IPS DF 6.9 (cell line): Measurements from ENCODE around the gene MAGEH1.

Experiments used
- DNase-seq: peaks from one replicate; pipeline ENCODE4 v3.0.0-alpha.2; 2013; ENCODE audit warnings: low read depth, low spot score
- H3K27ac ChIP-seq: one replicate; pipeline ENCODE4 v1.5.1; 2013; ENCODE audit warnings: low read length, control low read depth
- H3K27me3 ChIP-seq: 2 replicates; pipeline ENCODE4 v1.6.1; 2013; ENCODE audit warnings: mild to moderate bottlenecking, low read length; ENCODE audit not compliant: control insufficient read depth, insufficient read depth
- H3K36me3 ChIP-seq: 2 replicates; pipeline ENCODE4 v1.6.1; 2013; ENCODE audit warnings: low read length; ENCODE audit not compliant: control insufficient read depth, insufficient read depth
- H3K4me1 ChIP-seq: 2 replicates; pipeline ENCODE4 v1.6.1; 2013; ENCODE audit warnings: low read length; ENCODE audit not compliant: control insufficient read depth, insufficient read depth
- H3K4me3 ChIP-seq: 2 replicates; pipeline ENCODE4 v1.5.1; 2013; ENCODE audit warnings: mild to moderate bottlenecking, low read length
- H3K9me3 ChIP-seq: 2 replicates; pipeline ENCODE4 v1.6.1; 2013; ENCODE audit warnings: low read length, inconsistent platforms; ENCODE audit not compliant: control insufficient read depth, insufficient read depth
- WGBS: extraction: QIAGEN DNeasy Blood & Tissue Kit; methylation state at CpG from one replicate; pipeline ENCODE4 v1.1.7; 2013; ENCODE audit warnings: mixed read lengths, missing lambda C conversion rate; ENCODE audit not compliant: insufficient read length, insufficient coverage; 5-methylcytosine and 5-hydroxymethylcytosine counted together

MAGEH1 gene

DNA sequence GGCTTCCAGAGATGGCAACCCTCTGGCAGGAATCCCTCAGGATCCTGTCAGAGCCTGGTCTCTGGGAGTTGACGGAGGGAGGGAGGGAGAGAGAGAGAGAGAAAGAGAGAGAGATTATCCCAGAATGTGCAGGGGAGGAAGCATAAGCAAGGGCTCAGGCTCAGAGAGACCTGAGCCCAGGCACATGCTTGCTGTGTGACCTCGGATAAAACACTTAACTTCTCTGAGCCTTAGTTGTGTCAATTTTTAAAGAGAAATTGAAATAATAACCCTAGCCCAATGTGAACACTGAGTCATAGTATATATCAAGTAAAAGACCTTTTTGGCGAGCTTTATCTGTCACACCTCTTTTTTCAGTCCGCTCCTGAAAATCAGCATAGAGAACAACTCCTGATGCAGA, 38.2 kb downstream of the MAGEH1 start:
- Histone ChIP-seq H3K27me3 (no peaks in the 10 kb centered on the region), H3K4me3 (peak overlapping the region; percentile 71; the same call in 1 of the 2 replicates), H3K9me3 (no peaks in the 10 kb centered on the region), H3K4me1 (no peaks in the 10 kb centered on the region), H3K27ac (no peak overlapping the region), H3K36me3 (no peaks in the 10 kb centered on the region)
- WGBS: no CpG with 5 or more reads among the region's 4 CpGs
- no peak for DNase-seq

GRCh38 chrX:55490974-55491373, 39.0 kb downstream of the MAGEH1 start:
- Histone ChIP-seq H3K9me3 (no peaks in the 10 kb centered on the region), H3K27ac (no peak overlapping the region), H3K27me3 (no peaks in the 10 kb centered on the region), H3K4me3 (no peak overlapping the region), H3K36me3 (no peaks in the 10 kb centered on the region), H3K4me1 (no peaks in the 10 kb centered on the region)
- no peak for DNase-seq
- no CpG with 5 or more reads among the region's 4 CpGs for WGBS
